Stimulated activated CD4-positive, alpha-beta T cell treated with anti-CD3 and anti-CD28 coated beads, TNF-alpha, amount 100 ng/mL, for 1 hour (primary cell): ENCODE results near the gene GJA8.
A peak's percentile ranks its signal among the peaks of the same experiment; 100 is the strongest.
"Not testable (repeated sequence)": the region's sequence is repeated elsewhere in the genome, so short reads cannot be mapped to it uniquely, and the experiment has no call there.

Experiments used
- DNase-seq, 3 donors: peaks; one replicate each; pipeline ENCODE4 v3.0.0-alpha.2; 2020; ENCODE audit warnings: low read depth in 3 of 3, low spot score in 1 of 3

The GJA8 gene

DNA sequence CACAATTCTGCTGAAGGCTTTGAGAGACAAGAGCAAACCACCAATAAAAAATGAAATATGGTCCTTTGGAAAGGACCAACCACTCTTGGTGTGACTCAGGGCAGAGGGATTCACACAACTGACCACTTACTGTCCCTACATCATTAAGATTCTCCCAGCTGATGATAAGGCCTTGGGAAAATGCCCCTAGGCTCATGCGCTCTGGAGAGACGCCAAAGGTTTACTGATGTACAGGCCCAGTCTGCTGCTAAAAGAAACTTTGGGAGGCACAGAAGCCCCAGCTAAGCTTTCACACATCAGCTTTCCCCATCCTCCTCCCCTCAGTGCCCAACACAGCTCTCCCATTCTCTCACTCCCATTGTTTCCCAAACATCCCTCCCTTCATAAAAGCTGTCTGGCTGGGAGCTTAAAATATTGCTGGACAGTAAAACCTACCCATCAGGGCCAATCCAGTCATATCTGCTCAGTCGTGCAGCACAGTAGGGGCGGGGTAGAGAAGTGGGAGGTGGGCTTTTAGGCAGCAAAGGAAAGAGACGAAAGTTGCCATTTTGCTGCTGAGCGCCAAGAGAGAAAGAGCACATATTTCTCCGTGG is at the start of gene GJA8:
Gene GJA8, plus strand, starts transcription at position 543 of the 593 bp plus-strand sequence. CDS start 5,161 bp downstream, outside the sequence.
- DNase-seq, result no peak

- no peak for DNase-seq
These were observed 49.2 kb upstream of the GJA8 start for GRCh38 chr1:147853391-147853790.

GRCh38 chr1:147854989-147855388 is 47.6 kb upstream of the GJA8 start:
- not testable (repeated sequence) for DNase-seq

GRCh38 chr1:147855996-147856395 is 46.6 kb upstream of the GJA8 start:
- DNase-seq, result not testable (repeated sequence)

GRCh38 chr1:147867204-147867603 is 35.4 kb upstream of the GJA8 start:
- not testable (repeated sequence) for DNase-seq

DNA sequence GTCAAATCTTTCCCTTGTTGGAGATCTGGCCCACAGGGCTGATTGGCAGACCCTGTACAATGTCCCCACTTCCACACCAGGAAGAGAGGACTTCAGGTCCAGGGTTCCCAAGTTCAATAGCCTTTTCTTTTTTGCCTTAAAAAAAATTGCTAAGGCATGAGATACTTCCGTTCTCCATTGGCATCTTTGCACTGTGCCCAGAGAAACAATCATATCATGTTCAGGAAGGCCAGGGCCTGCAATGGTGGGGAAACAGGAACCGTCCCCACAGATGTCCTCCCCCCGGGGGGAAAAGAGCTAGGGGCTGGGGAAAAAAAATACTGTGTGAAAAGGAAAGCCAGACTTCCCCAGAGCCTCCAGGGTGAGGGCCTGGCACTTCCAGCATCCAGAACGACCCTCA is 24.6 kb upstream of the GJA8 start:
- no peak for DNase-seq

GRCh38 chr1:147879911-147880310 is 22.7 kb upstream of the GJA8 start:
- no peak for DNase-seq

DNA sequence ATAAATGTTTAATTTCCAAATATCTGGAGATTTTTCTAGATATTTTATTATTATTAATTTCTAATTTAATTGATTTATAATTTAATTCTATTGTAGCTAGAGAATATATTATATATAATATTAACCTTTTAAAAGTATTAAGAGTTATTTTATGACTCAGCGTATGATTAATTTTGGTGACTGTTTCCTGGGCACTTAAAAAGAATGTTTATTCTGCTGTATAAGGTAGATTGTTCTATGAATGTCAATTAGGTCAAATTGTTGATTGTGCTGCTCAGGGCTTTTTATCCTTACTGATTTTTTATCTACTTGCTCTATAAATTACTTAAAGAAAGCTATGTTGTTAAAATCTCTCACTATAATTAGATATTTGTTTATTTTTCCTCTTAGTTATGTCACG is 20.1 kb upstream of the GJA8 start:
- DNase-seq, result no peak

- DNase-seq, result peak; percentile 14 to 37 (median 17)
These were observed 12.3 kb upstream of the GJA8 start for GRCh38 chr1:147890177-147890790.

DNA sequence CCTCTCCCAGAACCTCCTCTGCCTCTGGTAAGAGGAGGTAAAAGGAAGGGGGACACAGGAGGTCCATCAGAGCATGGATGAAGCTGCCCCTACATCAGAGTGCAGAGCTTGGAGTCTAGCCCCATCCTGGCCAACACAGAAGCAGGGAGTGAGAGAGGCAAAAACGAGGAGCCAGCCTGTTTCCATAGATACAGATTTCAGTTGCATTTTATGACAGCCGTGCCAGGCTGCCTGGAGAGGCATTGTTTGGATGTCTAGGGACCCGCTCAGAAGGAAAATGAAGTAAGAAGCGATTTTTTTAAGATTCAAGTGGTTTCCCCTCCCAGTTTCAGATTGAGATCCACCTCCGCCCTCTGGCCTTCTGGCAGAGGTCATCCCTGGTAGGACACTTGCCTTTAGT is 11.5 kb upstream of the GJA8 start:
- DNase-seq, result no peak

- no peak for DNase-seq
These were observed 10.4 kb upstream of the GJA8 start for GRCh38 chr1:147892216-147892615.

- no peak for DNase-seq
These were observed 9.8 kb upstream of the GJA8 start for GRCh38 chr1:147892731-147893214.

DNA sequence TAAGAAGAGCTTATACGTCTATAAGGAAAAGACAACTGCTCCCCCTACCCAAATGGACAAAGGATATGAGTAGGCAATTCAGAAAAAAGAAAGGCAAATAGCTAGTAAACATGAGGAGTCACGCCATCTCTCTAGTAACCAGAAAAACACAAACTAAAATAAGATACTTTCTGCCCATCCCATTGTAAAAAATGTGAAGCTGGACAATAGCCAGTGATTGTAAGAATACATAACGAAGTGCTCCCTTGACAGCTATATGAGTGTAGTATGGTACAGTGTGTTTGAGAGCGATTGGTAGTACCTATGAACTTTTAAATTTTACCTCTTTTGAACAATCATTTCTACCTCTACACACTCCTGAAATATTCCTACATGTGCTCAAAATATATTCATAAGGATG is 7.5 kb upstream of the GJA8 start:
- DNase-seq, result no peak

- DNase-seq, result no peak
These were observed 5.4 kb upstream of the GJA8 start for GRCh38 chr1:147897029-147897752.

- DNase-seq, result no peak
These were observed 4.8 kb upstream of the GJA8 start for GRCh38 chr1:147897789-147898188.

GRCh38 chr1:147904726-147905125 is 2.1 kb downstream of the GJA8 start:
- no peak for DNase-seq

DNA sequence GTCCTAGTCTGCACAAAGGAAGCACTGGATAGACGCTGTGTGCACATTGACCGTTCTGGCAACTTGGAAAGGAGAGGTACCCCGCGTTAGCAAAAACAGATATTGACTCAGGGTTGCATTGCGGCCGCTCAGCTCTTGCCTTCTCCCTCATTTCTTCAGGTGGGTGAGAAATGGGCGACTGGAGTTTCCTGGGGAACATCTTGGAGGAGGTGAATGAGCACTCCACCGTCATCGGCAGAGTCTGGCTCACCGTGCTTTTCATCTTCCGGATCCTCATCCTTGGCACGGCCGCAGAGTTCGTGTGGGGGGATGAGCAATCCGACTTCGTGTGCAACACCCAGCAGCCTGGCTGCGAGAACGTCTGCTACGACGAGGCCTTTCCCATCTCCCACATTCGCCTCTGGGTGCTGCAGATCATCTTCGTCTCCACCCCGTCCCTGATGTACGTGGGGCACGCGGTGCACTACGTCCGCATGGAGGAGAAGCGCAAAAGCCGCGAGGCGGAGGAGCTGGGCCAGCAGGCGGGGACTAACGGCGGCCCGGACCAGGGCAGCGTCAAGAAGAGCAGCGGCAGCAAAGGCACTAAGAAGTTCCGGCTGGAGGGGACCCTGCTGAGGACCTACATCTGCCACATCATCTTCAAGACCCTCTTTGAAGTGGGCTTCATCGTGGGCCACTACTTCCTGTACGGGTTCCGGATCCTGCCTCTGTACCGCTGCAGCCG is 5.4 kb downstream of the GJA8 start:
- no peak for DNase-seq

GRCh38 chr1:147912553-147912952 is 10.0 kb downstream of the GJA8 start:
- no peak for DNase-seq

DNA sequence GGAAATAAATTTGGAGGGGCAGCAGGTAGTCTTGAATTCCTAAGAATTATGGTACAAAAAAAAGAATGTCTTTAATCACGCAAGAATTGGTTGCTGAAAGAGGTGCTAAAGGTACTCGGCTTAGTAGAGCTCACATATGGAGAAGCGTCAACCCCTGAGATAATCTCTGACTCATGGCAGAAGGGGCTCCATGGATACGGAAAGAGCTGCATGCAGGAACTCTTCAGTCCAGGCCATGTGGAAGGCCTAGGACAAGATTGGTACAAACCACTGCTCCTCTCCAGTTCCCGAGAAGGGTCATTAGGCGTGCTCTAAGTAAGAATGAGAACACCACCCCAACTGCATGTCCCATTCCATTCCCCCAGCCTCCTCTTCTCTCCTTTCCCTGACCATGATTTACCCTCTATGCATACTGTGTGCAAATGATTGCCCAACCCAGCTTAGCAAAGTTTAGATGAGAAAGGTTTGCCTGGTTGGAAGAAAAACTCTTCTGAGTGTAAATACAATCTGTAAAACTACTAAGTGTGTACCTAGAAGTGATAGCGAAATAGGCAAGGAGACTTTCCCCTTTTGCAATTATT is 10.9 kb downstream of the GJA8 start:
- DNase-seq, result no peak

GRCh38 chr1:147919896-147920295 is 17.3 kb downstream of the GJA8 start:
- no peak for DNase-seq

DNA sequence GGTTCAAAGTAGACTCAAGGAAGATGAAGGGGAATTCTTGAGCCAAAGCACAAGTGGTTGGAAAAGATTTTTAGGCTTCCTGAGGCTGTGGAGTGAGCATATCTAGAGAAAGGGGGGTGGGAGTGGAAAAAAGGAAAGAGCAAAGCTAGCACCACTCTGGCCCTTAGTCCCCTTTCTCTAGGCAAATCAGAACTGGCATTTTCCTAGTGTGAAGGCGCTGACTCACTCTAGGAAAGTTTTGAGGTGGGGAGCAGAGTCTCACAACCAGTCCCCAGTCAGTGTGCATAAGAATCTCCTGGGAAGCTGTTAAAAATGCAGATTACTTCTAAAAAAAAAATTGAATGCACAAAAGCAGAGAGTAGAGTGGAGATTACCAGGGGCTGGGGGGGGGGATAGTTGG is 22.2 kb downstream of the GJA8 start:
- no peak for DNase-seq
